Measurements from ENCODE around the gene GATAD2A. TPM values are rescaled to one million over a fixed set of nuclear protein-coding genes. Genes with fewer than 3 reads are reported as not detected.

The GATAD2A gene
- polyA plus RNA-seq (2011; rRNA removed) (22.0 and 23.4 TPM in 2 replicates), polyA minus RNA-seq (2011; rRNA and poly(A)+ RNA removed) (16.6 and 23.3 TPM in 2 replicates)

- POLR2A ChIA-PET, result interaction anchor here (0.6 to 1.5 kb wide), 12 partner anchors 10 to 848 kb away, joined by 3 to 11 read pairs (median 3); partner anchors contain the start of gene KXD1
- Histone ChIP-seq H3K9me3 (ENCODE audit: control insufficient read depth, insufficient read depth, low read length) (no peaks in the 10 kb centered on the region), H3K27me3 (ENCODE audit: control insufficient read depth, insufficient read depth, low read length) (no peaks in the 10 kb centered on the region), H3K4me3 (ENCODE audit: low read depth, low read length) (peak within 1 kb of the TSS; percentile 71), H3K27ac (ENCODE audit: low read depth, low read length) (peak within 1 kb of the TSS; percentile 88)
- peak; percentile 15; the same call in 1 of the 2 replicates for TF ChIP-seq CTCF (IDR thresholded peaks at IDR 0.05; ENCODE audit: low read depth, low read length)
- peak; percentile 79 for DNase-seq (ENCODE audit: low read depth, low spot score)
- CTCF ChIA-PET, result interaction anchor here (0.5 to 6.0 kb wide), 8 partner anchors 20 to 210 kb away, joined by 3 to 26 read pairs (median 3); partner anchors contain the start of gene NDUFA13
Measured at GRCh38 chr19:19404879-19405860, at the start of gene GATAD2A. TSS of gene GATAD2A (plus strand) at chr19:19405675. CDS start at chr19:19465346, 59,671 bp downstream.

- no peak for DNase-seq (ENCODE audit: low read depth, low spot score)
- H3K9me3 ChIP-seq (ENCODE audit: control insufficient read depth, insufficient read depth, low read length), result no peaks in the 10 kb centered on the region
- TF ChIP-seq CTCF (IDR thresholded peaks at IDR 0.05; ENCODE audit: low read depth, low read length), result no peak
- ChIA-PET CTCF (interaction anchor here (2.5 kb wide), 1 partner anchor 134 kb away, joined by 9 read pairs; no protein-coding TSS in a partner anchor), POLR2A (no interaction called here)
- H3K27ac ChIP-seq (ENCODE audit: low read depth, low read length), result no peak overlapping the region
- no peaks in the 10 kb centered on the region for H3K27me3 ChIP-seq (ENCODE audit: control insufficient read depth, insufficient read depth, low read length)
- H3K4me3 ChIP-seq (ENCODE audit: low read depth, low read length), result no peak overlapping the region
Measured at GRCh38 chr19:19356500-19356899, 49.0 kb upstream of the GATAD2A start.

GRCh38 chr19:19356901-19357566 lies 48.4 kb upstream of the GATAD2A start:
- TF ChIP-seq CTCF (IDR thresholded peaks at IDR 0.05; ENCODE audit: low read depth, low read length), result no peak
- H3K27me3 ChIP-seq (ENCODE audit: control insufficient read depth, insufficient read depth, low read length), result no peaks in the 10 kb centered on the region
- no peaks in the 10 kb centered on the region for H3K9me3 ChIP-seq (ENCODE audit: control insufficient read depth, insufficient read depth, low read length)
- no peak overlapping the region for H3K4me3 ChIP-seq (ENCODE audit: low read depth, low read length)
- DNase-seq (ENCODE audit: low read depth, low spot score), result no peak
- ChIA-PET CTCF (interaction anchor here (0.7 to 2.5 kb wide), 3 partner anchors 14 to 133 kb away, joined by 3 to 11 read pairs (median 9); no protein-coding TSS in a partner anchor), POLR2A (interaction anchor here (0.7 kb wide), 1 partner anchor 33 kb away, joined by 3 read pairs; no protein-coding TSS in a partner anchor)
- H3K27ac ChIP-seq (ENCODE audit: low read depth, low read length), result no peak overlapping the region

GRCh38 chr19:19361075-19361594 lies 44.3 kb upstream of the GATAD2A start:
- ChIA-PET CTCF (interaction anchor here (0.6 to 9.8 kb wide), 3 partner anchors 9 to 677 kb away, joined by 3 to 147 read pairs (median 3); no protein-coding TSS in a partner anchor), POLR2A (no interaction called here)
- TF ChIP-seq CTCF (IDR thresholded peaks at IDR 0.05; ENCODE audit: low read depth, low read length), result peak; percentile 77
- no peak overlapping the region for H3K4me3 ChIP-seq (ENCODE audit: low read depth, low read length)
- DNase-seq (ENCODE audit: low read depth, low spot score), result peak; percentile 58
- no peaks in the 10 kb centered on the region for H3K9me3 ChIP-seq (ENCODE audit: control insufficient read depth, insufficient read depth, low read length)
- no peak overlapping the region for H3K27ac ChIP-seq (ENCODE audit: low read depth, low read length)
- no peaks in the 10 kb centered on the region for H3K27me3 ChIP-seq (ENCODE audit: control insufficient read depth, insufficient read depth, low read length)

Measured in AG04450 (cell line).